ENCODE data around the gene KIF4A. TPM values are rescaled to one million over a fixed set of nuclear protein-coding genes. Genes with fewer than 3 reads are reported as not detected.

The KIF4A gene
- total RNA-seq, 2 donors from 2014 or later: 0.73 to 1.3 TPM

DNA sequence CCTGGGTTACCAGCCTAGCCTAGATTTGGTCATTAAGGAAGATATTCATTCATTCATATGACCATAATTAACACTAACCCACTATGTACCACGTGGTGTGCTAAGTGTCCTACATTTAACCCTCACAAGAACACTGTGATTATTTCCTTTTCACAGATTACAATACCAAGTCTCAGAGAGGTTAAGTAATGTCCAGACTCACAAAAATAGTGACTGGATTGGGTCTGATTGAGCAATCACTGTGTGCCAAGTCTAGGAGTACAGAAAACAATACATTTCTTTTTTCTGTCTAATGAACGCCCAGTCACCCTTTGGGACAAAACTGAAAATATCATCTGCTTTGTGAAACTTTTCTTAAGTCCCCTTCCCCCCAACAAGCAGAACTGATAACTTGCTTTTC, 147.1 kb downstream of the KIF4A start:
- intact Hi-C loops (cut with DNase I): loop anchor here (10.0 kb wide), 1 partner anchor 242 kb away; no protein-coding TSS in a partner anchor
- no peak overlapping the region for H3K4me3 ChIP-seq
- TF ChIP-seq POLR2AphosphoS5 (IDR thresholded peaks at IDR 0.05) (no peak), POLR2A (IDR thresholded peaks at IDR 0.05) (no peak)
- TF ChIP-seq, protein P1, sequence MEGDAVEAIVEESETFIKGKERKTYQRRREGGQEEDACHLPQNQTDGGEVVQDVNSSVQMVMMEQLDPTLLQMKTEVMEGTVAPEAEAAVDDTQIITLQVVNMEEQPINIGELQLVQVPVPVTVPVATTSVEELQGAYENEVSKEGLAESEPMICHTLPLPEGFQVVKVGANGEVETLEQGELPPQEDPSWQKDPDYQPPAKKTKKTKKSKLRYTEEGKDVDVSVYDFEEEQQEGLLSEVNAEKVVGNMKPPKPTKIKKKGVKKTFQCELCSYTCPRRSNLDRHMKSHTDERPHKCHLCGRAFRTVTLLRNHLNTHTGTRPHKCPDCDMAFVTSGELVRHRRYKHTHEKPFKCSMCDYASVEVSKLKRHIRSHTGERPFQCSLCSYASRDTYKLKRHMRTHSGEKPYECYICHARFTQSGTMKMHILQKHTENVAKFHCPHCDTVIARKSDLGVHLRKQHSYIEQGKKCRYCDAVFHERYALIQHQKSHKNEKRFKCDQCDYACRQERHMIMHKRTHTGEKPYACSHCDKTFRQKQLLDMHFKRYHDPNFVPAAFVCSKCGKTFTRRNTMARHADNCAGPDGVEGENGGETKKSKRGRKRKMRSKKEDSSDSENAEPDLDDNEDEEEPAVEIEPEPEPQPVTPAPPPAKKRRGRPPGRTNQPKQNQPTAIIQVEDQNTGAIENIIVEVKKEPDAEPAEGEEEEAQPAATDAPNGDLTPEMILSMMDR (IDR thresholded peaks at IDR 0.05): no peak
- DNase-seq (ENCODE audit: low spot score): no peak
- no peaks in the 10 kb centered on the region for H3K36me3 ChIP-seq
- no peaks in the 10 kb centered on the region for H3K9me3 ChIP-seq
- no peak overlapping the region for H3K27ac ChIP-seq
- no peaks in the 10 kb centered on the region for H3K27me3 ChIP-seq (replicated peaks; ENCODE audit: insufficient read depth)
- no peaks in the 10 kb centered on the region for H3K4me1 ChIP-seq (replicated peaks)
- 79% methylated on average over 2 of the region's 2 CpGs for WGBS

DNA sequence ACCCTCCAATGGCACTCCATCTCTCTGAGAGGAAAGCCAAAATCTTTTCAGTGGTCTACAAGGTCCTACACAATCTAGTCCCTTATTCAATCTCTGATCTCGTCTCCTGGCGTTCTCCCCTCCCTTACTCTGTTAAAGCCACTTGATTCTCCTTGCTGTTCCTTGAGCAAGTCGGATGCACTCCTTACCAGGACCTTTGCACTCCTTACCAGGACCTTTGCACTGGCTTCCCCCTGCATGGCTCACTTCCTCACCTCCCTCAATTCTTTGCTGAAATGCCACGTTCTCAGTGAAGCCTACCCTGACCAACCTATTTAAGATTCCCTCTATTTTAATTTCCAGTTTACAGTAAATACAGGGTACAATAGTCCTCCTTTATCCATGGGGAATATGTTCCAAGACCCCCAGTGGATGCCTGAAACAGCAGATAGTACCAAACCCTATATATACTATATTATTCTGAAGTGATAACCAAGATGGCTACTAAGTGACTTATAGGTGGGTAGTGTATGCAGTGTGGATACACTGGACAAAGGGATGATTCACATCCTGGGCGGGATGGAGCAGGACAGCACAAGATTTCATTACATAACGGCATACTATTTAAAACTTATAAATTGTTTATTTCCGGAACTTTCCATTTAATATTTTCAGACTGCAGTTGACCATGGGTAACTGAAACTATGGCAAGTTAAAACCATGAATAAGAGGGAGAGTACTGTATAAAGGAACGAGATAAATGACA, 148.2 kb downstream of the KIF4A start:
- no peaks in the 10 kb centered on the region for H3K9me3 ChIP-seq
- no peaks in the 10 kb centered on the region for H3K36me3 ChIP-seq
- H3K27ac ChIP-seq: no peak overlapping the region
- H3K27me3 ChIP-seq (replicated peaks; ENCODE audit: insufficient read depth): no peaks in the 10 kb centered on the region
- intact Hi-C loops (cut with DNase I): loop anchor here (10.0 kb wide), 1 partner anchor 243 kb away; no protein-coding TSS in a partner anchor
- TF ChIP-seq POLR2AphosphoS5 (IDR thresholded peaks at IDR 0.05): no peak
- TF ChIP-seq, protein P1 (IDR thresholded peaks at IDR 0.05): no peak
- no peak for TF ChIP-seq POLR2A (IDR thresholded peaks at IDR 0.05)
- no peaks in the 10 kb centered on the region for H3K4me1 ChIP-seq (replicated peaks)
- no peak for DNase-seq (ENCODE audit: low spot score)
- WGBS: 88% methylated on average over 8 of the region's 8 CpGs
- H3K4me3 ChIP-seq: no peak overlapping the region

DNA sequence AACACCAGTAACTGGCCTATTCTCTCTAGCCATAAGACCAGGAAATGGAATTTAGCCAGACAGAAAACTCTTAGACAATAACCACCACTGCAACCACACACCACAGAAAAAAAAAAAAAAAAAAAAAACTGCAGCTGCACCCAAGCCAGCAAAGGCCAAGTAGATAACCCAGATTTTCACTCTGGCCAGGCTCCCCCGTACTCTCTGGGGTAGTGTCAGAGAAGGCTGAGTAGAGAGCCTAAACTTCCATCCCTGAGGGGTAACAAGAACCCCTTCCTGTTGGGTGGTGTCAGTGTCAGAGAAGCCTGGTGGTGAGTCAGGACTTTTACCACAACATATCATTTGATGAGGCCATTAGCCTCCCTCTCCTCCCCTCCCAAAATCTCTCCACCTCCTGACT, 149.1 kb downstream of the KIF4A start:
- Histone ChIP-seq H3K36me3 (no peaks in the 10 kb centered on the region), H3K9me3 (no peaks in the 10 kb centered on the region), H3K27me3 (replicated peaks; ENCODE audit: insufficient read depth) (no peaks in the 10 kb centered on the region), H3K27ac (no peak overlapping the region), H3K4me3 (no peak overlapping the region), H3K4me1 (replicated peaks) (no peaks in the 10 kb centered on the region)
- TF ChIP-seq POLR2AphosphoS5 (IDR thresholded peaks at IDR 0.05) (no peak), POLR2A (IDR thresholded peaks at IDR 0.05) (no peak)
- TF ChIP-seq, protein P1 (IDR thresholded peaks at IDR 0.05): no peak
- WGBS: 20% methylated on average over 1 of the region's 1 CpG
- intact Hi-C loops (cut with DNase I): loop anchor here (10.0 kb wide), 1 partner anchor 244 kb away; no protein-coding TSS in a partner anchor
- DNase-seq (ENCODE audit: low spot score): no peak

DNA sequence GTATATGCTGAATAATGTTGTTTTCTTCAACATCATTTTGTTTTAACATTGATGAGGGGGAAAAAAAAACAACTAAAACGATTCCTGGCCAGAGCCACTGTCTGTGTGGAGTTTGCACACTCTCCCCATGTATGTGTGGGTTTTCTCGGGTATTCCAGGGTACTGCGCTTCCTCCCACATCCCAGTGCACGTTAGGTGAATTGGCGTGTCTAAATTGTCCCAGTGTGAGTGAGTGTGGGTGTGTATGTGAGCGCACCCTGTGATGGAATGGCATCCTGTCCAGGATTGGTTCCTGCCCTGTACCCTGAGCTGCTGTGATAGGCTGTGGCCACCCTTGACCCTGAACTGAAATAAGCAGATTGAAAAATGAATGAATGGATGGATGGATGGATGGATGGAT, 152.3 kb downstream of the KIF4A start:
- intact Hi-C loops (cut with DNase I): no loop called here
- no peak overlapping the region for H3K27ac ChIP-seq

More for the DNA sequence above, 152.3 kb downstream of the KIF4A start:
- no peaks in the 10 kb centered on the region for H3K9me3 ChIP-seq
- TF ChIP-seq POLR2A (IDR thresholded peaks at IDR 0.05) (no peak), POLR2AphosphoS5 (IDR thresholded peaks at IDR 0.05) (no peak)
- TF ChIP-seq, protein P1 (IDR thresholded peaks at IDR 0.05): no peak
- H3K4me3 ChIP-seq: no peak overlapping the region
- H3K27me3 ChIP-seq (replicated peaks; ENCODE audit: insufficient read depth): no peaks in the 10 kb centered on the region
- no peak for DNase-seq (ENCODE audit: low spot score)
- no peaks in the 10 kb centered on the region for H3K36me3 ChIP-seq
- 58% methylated on average over 6 of the region's 6 CpGs for WGBS
- no peaks in the 10 kb centered on the region for H3K4me1 ChIP-seq (replicated peaks)

All from prostate gland (tissue), 2 donors.